Panc1 (cell line): ENCODE measurements around the gene DUSP12.

Experiments used
- POLR2AphosphoS5 ChIP-seq: IDR thresholded peaks from 2 replicates; pipeline ENCODE4 v1.6.1; 2012; ENCODE audit warnings: mild to moderate bottlenecking, low read depth, low read length, moderate library complexity
- TF ChIP-seq, protein P1 (sequence below): fragments of 450-650 bp; IDR thresholded peaks from 2 replicates; pipeline ENCODE4 v1.5.1; 2017; ENCODE audit warnings: mild to moderate bottlenecking
- TF ChIP-seq, protein P2 (sequence below), 2 experiments: IDR thresholded peaks; 2 replicates each; pipeline ENCODE4 v1.6.1; 2011 to 2012; ENCODE audit warnings: low read depth in 2 of 2, control low read depth in 1 of 2, low read length in 1 of 2, mild to moderate bottlenecking in 1 of 2, moderate library complexity in 1 of 2; ENCODE audit not compliant: insufficient read depth in 1 of 2

DNA sequence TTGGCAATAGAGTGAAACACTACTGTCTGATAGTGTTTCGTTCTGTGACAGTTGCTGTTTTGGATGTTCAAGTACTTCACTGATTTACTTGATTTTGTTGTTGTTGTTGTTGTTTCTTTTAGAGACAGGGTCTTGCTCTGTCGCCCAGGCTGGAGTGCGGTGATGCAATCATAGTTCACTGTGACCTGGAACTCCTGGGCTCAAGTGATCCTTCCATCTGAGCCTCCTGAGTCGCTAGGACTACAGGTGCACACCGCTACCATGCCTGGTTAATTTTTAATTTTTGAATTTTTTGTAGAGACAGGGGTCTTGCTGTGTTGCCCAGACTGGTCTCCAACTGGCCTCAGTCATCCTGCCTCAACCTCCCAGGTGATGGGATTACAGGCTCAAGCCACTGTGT is 18.9 kb downstream of the DUSP12 start:
- TF ChIP-seq POLR2AphosphoS5, result no peak
- TF ChIP-seq, protein P1, sequence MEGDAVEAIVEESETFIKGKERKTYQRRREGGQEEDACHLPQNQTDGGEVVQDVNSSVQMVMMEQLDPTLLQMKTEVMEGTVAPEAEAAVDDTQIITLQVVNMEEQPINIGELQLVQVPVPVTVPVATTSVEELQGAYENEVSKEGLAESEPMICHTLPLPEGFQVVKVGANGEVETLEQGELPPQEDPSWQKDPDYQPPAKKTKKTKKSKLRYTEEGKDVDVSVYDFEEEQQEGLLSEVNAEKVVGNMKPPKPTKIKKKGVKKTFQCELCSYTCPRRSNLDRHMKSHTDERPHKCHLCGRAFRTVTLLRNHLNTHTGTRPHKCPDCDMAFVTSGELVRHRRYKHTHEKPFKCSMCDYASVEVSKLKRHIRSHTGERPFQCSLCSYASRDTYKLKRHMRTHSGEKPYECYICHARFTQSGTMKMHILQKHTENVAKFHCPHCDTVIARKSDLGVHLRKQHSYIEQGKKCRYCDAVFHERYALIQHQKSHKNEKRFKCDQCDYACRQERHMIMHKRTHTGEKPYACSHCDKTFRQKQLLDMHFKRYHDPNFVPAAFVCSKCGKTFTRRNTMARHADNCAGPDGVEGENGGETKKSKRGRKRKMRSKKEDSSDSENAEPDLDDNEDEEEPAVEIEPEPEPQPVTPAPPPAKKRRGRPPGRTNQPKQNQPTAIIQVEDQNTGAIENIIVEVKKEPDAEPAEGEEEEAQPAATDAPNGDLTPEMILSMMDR, result no peak
- TF ChIP-seq, protein P2, sequence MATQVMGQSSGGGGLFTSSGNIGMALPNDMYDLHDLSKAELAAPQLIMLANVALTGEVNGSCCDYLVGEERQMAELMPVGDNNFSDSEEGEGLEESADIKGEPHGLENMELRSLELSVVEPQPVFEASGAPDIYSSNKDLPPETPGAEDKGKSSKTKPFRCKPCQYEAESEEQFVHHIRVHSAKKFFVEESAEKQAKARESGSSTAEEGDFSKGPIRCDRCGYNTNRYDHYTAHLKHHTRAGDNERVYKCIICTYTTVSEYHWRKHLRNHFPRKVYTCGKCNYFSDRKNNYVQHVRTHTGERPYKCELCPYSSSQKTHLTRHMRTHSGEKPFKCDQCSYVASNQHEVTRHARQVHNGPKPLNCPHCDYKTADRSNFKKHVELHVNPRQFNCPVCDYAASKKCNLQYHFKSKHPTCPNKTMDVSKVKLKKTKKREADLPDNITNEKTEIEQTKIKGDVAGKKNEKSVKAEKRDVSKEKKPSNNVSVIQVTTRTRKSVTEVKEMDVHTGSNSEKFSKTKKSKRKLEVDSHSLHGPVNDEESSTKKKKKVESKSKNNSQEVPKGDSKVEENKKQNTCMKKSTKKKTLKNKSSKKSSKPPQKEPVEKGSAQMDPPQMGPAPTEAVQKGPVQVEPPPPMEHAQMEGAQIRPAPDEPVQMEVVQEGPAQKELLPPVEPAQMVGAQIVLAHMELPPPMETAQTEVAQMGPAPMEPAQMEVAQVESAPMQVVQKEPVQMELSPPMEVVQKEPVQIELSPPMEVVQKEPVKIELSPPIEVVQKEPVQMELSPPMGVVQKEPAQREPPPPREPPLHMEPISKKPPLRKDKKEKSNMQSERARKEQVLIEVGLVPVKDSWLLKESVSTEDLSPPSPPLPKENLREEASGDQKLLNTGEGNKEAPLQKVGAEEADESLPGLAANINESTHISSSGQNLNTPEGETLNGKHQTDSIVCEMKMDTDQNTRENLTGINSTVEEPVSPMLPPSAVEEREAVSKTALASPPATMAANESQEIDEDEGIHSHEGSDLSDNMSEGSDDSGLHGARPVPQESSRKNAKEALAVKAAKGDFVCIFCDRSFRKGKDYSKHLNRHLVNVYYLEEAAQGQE (IDR thresholded peaks at IDR 0.05; ENCODE audit: insufficient read depth in 1 of 2, low read depth in 2 of 2, low read length in 1 of 2), result no peak
